ENCODE results near the gene CERT1. TPM values are rescaled to one million over a fixed set of nuclear protein-coding genes. Genes with fewer than 3 reads are reported as not detected.
"Not testable (repeated sequence)": the region's sequence is repeated elsewhere in the genome, so short reads cannot be mapped to it uniquely, and the experiment has no call there.

The CERT1 gene
- total RNA-seq, 4 donors from 2014 or later = 23.3 to 32.3 (median 30.6) TPM

DNA sequence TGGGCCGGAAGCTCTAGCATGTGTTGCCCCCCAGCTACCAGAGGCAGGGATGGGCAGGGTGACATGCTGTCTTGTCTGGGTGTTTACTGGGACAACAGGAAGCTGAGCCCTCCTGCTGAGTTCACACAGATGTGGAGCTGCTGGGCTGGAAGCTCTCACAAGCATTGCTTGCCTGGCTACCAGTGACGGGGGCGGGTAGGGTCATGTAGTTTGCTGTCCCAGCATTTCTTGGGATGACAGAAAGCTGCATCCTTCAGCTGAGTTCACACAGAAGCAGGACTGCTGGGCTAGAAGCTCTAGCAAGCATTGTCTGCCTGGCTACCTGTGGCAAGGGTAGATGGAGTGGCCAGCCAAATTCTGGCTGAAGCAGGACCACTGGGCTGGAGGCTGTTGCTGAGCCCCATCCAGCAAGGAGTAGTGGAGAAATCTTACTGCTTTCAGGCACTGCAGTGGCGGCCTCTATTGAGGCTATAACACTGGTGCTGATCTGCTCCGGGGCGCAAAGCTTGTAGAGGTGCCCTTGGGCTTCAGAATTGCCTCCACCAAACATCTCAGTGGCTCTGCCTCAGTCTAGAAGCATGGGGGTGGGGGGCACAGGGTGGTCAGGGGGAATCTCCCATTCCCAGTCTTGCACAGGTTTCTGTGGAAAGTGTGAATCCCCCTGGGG is 25.4 kb upstream of the CERT1 start:
- no peak overlapping the region for H3K4me3 ChIP-seq (ENCODE audit: low read depth, poor library complexity, severe bottlenecking)
- no peak for DNase-seq (ENCODE audit: low spot score in 2 of 2)
- TF ChIP-seq POLR2A (IDR thresholded peaks at IDR 0.05) = no peak
- intact Hi-C loops (cut with DNase I; ENCODE audit: low total_unique reads) = no loop called here
- WGBS, 2 donors = 83 to 86% methylated on average over 3 to 4 of the region's 6 CpGs

- DNase-seq (ENCODE audit: low spot score in 2 of 2) = no peak
- WGBS, 2 donors = 83 to 91% methylated on average over 3 of the region's 3 CpGs
- H3K4me3 ChIP-seq (ENCODE audit: low read depth, poor library complexity, severe bottlenecking) = no peak overlapping the region
- intact Hi-C loops (cut with DNase I; ENCODE audit: low total_unique reads) = no loop called here
- TF ChIP-seq POLR2A (IDR thresholded peaks at IDR 0.05) = no peak
- no peak for TF ChIP-seq CTCF (IDR thresholded peaks at IDR 0.05)
Observed at GRCh38 chr5:75536147-75536546, 24.7 kb upstream of the CERT1 start.

GRCh38 chr5:75534734-75535133 is 23.3 kb upstream of the CERT1 start:
- TF ChIP-seq POLR2A (IDR thresholded peaks at IDR 0.05) = no peak
- no peak for TF ChIP-seq CTCF (IDR thresholded peaks at IDR 0.05)
- 97 to 98% methylated on average over 2 of the region's 2 CpGs for WGBS, 2 donors
- no peak for DNase-seq (ENCODE audit: low spot score in 2 of 2)
- no peak overlapping the region for H3K4me3 ChIP-seq (ENCODE audit: low read depth, poor library complexity, severe bottlenecking)
- intact Hi-C loops (cut with DNase I; ENCODE audit: low total_unique reads) = no loop called here

- WGBS, 2 donors = 100% methylated on average over 1 of the region's 1 CpG
- H3K4me3 ChIP-seq (ENCODE audit: low read depth, poor library complexity, severe bottlenecking); DNase-seq (ENCODE audit: low spot score in 2 of 2); intact Hi-C loops (cut with DNase I; ENCODE audit: low total_unique reads): not testable (repeated sequence)
Observed at GRCh38 chr5:75533716-75534115, 22.3 kb upstream of the CERT1 start.

- no peak overlapping the region for H3K4me3 ChIP-seq (ENCODE audit: low read depth, poor library complexity, severe bottlenecking)
- intact Hi-C loops (cut with DNase I; ENCODE audit: low total_unique reads) = no loop called here
- TF ChIP-seq POLR2A (IDR thresholded peaks at IDR 0.05) (no peak), CTCF (IDR thresholded peaks at IDR 0.05) (no peak)
- 99 to 100% methylated on average over 2 of the region's 2 CpGs for WGBS, 2 donors
- no peak for DNase-seq (ENCODE audit: low spot score in 2 of 2)
Observed at GRCh38 chr5:75532190-75532589, 20.8 kb upstream of the CERT1 start.

- intact Hi-C loops (cut with DNase I; ENCODE audit: low total_unique reads) = no loop called here
- no peak for DNase-seq (ENCODE audit: low spot score in 2 of 2)
- H3K4me3 ChIP-seq (ENCODE audit: low read depth, poor library complexity, severe bottlenecking) = no peak overlapping the region
- TF ChIP-seq CTCF (IDR thresholded peaks at IDR 0.05) (no peak), POLR2A (IDR thresholded peaks at IDR 0.05) (no peak)
Observed at GRCh38 chr5:75529185-75529584, 17.8 kb upstream of the CERT1 start.

DNA sequence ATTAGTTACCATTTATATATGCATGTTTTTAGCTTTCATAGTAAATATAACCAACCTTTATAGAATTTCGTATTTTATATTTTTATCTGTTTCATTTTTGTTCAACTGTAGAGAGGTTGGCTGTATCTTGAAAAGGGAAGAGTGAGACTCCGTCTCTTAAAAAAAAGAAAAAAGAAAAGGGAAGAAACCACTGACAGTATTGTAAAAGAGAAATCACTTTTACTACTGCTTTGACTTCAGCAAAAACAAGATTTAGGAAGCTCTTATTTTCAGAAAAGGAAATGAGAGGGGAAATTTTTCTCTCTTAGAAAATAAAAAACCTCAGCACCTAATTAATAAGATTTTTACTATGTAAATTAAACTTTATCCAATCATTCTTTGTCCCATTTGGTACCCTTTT is 14.6 kb upstream of the CERT1 start:
- TF ChIP-seq CTCF (IDR thresholded peaks at IDR 0.05) = no peak
- no peak for TF ChIP-seq POLR2A (IDR thresholded peaks at IDR 0.05)

More for the DNA sequence above, 14.6 kb upstream of the CERT1 start:
- H3K4me3 ChIP-seq (ENCODE audit: low read depth, poor library complexity, severe bottlenecking) = no peak overlapping the region
- WGBS, 2 donors = 72 to 82% methylated on average over 2 of the region's 2 CpGs
- DNase-seq (ENCODE audit: low spot score in 2 of 2) = no peak
- intact Hi-C loops (cut with DNase I; ENCODE audit: low total_unique reads) = no loop called here
